ENCODE results near the gene ELMO1.

ELMO1 gene

DNA sequence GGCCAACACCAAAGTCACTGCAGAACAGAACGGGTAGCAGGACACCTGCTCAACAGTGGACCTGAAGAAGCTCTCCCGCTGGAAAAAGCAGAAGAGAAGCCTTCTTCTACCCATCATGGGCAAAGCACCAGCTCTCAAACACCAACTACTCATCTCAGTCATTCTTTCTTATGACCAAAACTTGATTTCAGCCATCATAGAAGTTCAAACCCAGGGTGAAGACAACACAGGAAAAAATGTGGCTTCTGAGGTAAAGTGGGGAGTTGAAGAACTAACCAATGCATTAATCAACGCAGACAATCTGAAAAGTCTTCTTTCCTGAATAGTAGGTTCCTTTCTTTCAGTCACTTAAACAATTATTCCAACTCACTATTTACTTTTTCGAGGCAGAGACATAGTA lies 83.3 kb downstream of the ELMO1 start:
- DNase-seq: no peak

DNA sequence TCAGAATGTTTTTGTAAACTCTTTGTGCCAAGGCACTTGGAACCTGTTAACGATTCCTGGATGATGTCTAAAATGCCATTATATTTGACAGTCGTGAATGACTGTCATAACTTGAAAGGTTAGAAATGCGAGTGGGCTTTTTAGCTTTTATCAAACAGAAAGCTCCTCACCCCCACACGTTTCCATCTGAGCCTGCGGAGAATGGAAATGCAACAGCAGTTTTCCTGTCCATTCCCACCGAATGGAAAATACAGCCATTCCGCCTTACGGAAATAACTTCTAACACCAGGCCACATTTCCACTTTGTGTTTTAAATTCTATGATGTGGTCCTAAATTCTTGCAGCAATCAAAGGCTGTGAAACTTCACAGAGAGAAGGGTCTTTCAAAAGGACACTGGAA lies 83.8 kb downstream of the ELMO1 start:
- no peak for DNase-seq

DNA sequence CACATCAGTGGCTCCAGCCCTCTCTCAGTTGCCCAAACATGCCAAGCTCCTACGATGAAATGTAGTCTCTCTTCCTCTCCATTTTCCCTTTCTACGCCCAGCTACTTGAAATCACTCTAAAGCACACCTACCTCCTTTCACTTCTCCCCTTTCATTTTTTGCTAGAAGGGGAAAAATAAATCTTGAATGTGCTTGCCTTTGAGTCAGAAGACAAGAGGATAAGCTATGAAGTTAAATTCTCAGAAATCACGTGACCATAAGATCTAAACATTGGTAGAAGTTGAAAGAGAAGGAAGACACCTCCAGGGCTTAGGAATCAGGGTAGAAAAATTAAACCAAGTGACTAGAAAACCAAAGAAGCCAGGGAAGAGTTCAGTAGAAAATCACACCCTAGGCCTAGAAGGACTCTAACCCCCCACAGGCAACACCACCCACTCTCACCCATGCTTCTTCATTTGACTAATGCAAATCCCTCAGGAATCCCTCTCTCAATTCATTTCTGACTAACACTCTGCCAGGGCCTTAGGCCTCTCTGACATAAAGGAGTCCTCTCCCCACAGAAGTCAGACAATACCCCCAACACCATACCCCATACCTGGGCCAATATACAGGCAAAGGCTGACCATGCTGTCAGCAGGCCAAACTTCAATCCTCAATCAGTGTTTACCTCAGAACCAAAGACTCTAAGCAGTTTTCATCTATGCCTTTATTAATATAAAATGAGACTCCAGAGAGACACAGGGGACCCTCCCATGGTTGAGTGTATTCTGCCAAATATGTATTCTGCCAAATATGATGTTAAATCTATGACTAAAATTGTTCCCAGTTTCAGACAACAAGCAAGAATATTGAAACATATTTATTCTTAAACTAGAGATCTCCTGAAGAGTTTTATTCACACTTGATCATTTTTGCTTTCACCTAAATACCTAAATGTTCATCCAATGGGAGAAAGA lies 84.8 kb downstream of the ELMO1 start:
- no peak for DNase-seq

DNA sequence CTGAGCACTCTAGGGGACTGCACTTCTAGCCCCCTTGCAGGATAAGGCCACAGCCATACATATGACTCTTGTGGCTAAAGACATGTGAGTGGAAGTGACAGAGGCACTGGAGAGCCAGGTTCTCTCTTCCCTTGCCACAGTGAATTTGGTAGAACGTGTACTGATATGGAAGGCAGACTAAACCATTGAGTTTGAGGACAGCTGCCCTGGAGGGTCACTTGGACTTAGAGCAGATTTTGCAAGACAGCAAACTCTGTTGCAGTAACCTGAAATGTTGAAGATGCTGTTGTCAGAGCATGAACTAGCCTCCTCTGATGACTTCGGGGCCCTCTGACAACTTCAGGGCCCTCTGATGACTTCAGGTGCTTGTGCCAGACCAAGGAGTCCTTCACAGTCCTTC lies 85.9 kb downstream of the ELMO1 start:
- DNase-seq: no peak

DNA sequence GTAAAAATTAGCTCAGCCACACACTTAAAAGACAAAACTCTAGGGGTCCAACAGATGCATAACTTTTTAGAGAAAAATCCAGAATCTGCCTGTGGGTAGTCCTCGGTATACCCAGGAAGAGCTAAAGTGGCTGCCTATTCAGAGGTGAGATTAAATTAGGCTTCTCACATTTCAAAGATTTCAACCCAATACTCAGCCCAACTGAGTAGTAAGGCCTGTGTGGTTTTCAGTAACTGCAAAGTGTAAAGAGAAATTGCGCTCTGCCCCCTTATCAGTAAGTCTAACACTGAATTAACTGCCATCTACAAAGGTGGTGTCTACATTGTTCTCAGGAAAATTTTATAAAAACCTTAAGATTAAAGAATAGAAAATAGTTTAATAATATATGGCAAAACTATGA lies 88.2 kb downstream of the ELMO1 start:
- no peak for DNase-seq

DNA sequence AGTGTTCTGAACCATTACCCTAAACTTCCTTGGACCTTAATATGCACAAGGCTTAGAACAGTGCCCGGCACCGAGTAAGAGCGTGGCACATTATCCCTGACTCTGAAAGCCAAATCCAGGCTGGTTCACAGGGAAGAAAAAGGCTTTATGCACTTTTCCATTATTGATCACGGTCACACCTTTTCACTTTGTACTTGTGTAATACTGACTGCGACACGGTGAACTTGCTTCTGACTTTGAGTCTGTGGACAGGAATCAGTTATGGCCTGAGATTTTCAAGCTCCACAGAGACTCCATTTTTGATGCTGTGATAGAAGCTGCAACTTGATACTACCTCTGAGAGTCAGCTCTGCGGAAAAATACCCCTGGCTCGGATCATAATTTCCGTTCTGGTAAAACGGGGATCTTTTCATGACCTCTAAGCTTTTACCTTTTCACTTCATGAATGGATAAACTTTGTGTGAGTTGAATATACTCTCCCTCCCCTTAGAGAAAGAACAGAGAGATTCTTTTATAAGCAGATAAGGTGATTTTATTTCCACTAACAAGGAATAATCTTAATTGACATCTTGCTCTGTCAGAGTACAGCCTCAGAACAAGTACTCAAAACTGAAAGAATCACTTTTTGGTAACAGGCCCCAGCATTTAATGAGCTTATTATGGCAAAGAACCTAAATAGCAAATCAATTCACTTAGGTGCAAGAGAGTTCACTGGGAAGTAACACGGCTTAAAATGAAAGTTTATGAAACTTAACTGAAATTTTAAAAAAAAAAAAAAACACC lies 88.8 kb downstream of the ELMO1 start:
- no peak for DNase-seq

DNA sequence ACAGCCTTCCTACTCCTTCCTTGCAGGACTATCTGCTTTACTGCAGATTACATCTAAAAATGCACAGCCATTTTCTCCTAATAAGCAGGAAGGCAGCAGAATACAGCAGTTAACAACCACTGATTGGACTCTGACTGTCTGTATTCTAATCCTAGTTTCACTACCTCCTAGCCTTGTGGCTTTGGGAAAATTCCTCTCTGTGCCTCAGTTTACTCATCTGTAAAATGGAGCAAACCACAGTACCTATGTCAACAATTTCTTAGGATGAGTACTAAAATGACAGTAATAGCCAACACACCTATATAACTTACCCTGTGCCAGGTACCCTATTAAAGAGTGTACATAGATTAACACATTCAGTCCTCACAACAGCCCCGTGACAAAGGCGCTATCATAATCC lies 89.5 kb downstream of the ELMO1 start:
- no peak for DNase-seq

DNA sequence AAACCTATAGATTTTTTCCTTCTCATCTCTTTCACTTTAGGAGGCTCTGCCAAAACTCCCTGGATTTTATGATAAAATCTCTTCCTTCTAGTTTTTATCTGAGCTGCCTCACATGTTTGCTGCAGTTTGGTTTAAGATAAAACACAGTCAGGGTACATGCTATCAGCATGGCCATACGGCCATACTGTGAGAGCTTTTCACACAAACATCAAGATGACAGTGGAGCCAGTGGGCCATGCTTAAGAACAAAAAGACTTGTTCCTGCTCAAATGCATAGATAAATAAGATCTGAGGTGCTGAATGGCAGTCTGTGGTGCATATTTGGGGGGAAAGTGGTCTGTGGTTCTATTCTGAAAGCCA lies 91.0 kb downstream of the ELMO1 start:
- DNase-seq: no peak

DNA sequence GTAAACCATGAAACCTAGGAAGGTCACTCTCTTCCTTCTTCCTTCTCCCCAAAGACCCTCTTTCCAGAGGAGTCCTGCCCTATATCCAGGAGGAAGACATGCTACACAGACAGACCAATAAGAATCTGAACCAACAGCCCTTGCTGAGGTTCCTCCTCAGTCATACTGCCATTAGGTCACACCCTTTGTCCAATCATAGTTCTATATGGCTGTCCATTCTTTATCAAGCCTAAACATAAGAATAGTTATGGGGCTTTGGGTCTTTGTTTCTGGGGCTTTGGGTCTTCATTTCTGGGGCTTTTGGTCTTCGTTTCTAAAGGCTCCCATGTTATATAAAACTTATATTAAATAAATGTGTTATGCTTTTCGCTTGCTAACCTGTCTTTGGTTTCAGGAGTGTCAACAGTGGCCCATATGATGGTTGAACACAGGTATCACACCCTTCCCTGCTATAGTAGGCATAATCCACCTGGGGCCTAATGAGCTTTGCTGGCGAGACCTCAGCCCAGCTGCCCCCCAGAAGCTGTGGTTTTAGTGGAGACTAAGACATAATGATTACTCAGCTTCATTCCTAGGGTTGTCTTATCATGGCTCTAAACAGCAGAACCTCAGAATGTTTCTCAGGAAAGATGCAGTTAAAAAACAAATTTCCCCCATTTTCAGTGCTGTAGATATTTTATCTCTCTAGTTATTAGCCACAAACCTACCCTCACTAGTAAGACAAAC lies 91.6 kb downstream of the ELMO1 start:
- DNase-seq: no peak

DNA sequence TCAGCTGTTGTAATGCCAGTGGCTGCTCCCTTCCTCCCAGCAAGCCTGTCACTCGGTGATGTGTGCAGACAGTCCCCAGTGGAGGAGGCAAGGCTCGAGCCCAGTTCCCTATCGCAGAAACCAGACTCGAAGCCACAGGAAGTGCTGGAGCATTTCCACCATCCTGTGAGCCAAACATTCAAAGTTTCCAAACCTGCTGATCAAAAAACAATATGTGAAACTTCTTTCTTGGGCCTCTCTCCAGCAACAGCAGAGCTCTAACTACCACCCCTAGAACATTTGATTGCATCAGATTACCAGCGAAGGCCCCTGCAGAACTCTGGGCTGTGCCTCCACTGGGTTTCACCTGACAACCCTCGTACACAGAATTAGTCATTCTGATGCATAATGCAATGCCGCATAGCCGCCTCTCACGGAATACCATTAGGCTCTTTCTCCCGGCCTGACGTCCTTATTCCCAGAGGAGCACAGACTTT lies 94.0 kb downstream of the ELMO1 start:
- DNase-seq: peak in 3 of 4 experiments; percentile 15 to 35 (median 34)

DNA sequence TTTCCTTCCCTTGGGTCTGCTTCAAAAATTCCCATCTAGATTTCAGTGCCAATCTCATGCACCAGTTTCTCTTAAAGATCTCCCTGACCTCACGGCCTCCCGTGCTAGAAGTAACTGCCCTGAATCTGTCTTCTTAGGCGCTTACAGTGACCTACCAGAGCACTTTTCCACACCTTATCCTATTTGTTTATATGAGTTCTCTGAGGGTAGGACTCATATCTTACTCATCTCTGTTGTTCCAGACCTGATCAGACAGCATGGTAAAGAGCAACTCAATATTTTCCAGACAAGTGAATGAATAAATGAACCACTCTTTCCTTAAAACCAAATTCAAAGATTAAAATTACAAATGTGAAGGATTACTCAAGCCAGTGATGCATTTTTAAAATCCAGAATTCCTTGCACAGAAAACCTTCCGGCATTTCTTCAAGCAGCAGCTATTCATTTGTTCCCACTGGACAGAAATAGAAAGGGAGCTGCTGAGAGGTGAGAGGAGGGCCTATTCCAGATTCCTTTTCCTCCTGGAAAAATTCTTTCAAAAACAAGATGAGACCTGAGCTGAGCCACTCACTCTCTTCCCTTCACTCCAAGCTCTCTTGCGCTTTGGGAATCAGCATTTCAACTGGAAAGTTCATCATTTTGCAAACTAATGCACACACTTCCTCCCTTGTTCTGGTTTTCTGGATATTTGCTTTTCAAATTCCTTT lies 94.6 kb downstream of the ELMO1 start:
- no peak for DNase-seq

DNA sequence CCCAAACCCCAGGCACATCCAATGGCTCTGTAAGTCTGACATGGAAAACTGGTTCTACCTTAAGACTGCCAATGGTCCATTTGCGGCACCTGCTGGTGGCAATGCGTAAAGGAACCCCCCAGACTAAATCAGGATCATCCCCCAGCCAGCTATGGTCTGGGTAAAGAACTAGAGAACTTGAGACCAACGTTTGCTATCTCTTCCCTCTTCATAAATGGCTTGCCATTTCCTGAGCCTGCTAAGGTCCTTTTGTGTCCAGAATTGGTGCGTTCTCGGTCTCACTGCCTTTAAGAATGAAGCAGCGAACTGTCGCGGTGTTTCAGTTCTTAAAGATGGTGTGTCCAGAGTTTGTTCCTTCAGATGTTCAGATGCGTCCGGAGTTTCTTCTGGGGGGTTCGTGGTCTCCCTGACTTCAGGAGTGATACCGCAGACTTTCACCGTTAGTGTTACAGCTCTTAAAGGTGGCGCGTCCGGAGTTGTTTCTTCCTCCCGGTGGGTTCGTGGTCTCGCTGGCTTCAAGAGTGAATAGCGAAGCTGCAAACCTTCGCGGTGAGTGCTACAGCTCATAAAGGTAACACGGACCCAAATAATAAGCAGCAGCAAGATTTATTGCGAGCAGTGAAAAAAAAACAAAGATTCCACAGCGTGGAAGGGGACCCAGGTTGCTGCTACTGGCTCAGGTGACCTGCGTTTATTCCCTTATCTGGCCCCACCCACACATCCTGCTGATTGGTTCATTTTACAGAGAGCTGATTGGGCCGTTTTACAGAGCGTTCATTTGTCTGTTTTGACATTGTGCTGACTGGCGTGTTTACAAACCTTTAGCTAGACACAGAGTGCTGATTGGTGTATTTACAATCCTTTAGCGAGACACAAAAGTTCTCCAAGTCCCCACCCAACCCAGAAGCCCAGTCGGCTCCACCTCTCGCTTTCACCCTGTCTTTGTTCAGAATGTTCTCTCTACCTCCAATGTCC lies 95.4 kb downstream of the ELMO1 start:
- peak; percentile 14 to 52 (median 20) for DNase-seq

DNA sequence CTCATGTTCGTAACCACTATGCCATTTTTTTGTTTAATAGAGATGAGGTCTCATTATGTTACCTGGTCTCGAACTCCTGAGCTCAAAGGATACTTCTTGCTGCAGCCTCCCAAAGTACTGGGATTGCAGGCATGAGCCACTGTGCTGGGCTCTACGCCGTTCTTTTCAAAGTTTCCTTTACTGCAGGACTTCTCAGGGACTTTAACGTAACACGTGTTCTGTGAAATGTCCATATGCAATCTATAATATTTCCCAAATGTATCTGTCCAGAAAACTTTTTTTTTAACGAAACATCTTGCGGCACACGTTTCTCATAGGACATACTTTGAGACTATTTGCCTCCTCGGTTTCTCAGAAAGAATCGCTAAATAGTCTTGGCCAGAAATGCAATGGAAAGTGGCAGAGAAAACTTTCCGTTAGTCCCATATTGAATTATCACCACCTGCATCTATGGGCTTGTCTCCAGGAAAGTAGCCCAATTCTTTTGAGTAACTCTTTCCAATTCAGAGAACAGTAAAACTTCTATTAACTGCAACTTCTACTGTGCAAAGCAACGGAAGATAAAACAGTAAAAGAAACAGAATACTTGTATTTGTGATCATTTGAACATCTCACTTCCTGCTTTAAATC lies 96.3 kb downstream of the ELMO1 start:
- no peak for DNase-seq

DNA sequence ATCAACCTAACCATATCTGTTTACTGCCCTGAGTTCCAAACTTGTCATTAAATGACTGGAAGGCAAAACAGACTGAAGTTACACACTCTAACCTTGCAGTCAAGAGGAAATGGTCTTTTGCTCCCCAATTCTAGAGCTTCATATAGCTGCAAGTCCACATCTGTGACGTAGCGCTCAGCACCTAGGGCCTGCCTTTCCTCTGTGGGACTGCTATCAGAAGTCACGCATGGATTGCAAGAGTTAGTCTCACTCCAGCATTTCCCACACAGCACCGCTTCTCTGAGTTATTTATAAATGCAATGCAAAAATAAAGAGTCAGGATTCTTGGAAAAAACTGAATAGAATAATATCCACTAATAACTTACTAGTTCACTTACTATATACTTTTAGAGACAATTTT lies 96.9 kb downstream of the ELMO1 start:
- DNase-seq: no peak

DNA sequence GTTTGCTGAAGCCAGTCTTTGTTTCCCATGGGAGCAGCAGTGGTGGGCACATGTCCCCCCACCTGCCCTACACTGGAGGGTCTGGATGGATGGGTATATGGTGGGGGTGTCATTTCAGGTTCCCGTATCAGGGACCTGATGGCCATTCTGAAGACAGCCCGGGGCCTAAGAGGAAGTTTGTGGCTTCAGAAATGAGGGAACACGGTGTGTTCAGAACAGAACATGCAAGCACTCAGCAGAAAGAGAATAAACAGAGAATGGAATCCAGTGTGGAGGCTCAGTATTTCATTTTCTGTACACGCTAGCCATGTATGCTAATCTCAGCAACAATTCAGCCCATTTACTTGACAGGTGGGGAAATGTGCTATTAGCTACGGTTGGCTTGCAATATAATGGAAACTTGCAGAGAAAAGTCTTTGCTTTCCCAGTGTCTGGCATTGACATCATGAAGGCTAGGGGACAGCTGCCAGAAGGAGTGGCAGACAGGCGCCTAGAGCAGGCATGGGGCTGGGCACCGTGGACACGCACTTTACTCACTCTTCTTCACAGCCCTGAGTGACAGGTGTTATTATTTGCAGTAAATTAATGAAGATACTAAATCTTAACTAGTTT lies 98.6 kb downstream of the ELMO1 start:
- no peak for DNase-seq

DNA sequence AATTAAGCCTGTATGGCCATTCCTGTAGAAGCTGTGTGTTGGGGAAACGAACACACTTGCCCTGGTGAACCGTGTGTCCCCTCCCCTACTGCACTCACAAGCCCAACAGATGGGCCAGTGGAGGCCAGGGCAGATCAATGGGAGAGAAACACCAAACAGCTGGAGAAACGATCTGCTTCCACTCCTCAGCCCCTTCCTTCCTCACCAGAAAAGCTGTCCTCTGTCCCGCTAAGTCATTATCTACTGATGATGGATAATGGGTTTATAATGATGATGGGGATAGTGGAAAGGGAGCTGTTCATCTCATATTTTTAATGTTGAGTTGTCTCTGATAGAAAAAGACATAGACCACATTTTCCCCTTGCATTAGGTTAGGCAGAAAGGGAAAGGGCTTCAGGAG lies 99.7 kb downstream of the ELMO1 start:
- DNase-seq: no peak

DNA sequence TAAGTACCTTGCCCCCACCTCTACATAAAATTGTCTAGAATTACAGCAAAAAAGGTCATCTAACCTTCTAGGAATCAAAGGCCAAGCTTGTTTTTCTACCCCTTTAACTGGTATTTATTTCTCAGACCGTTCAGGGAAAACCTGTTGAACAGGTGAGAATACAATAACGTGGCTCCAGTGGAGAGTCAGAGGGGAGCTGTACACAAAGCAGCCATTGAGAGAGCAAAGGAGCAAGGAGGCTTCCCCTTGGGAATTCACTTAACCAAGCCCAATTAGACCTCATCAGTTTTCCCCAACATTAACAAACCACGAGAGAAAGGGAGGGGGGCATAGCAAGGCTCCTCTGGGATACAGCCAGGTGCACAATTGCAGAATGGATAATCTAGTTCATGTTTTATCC lies 101.9 kb downstream of the ELMO1 start:
- no peak for DNase-seq

DNA sequence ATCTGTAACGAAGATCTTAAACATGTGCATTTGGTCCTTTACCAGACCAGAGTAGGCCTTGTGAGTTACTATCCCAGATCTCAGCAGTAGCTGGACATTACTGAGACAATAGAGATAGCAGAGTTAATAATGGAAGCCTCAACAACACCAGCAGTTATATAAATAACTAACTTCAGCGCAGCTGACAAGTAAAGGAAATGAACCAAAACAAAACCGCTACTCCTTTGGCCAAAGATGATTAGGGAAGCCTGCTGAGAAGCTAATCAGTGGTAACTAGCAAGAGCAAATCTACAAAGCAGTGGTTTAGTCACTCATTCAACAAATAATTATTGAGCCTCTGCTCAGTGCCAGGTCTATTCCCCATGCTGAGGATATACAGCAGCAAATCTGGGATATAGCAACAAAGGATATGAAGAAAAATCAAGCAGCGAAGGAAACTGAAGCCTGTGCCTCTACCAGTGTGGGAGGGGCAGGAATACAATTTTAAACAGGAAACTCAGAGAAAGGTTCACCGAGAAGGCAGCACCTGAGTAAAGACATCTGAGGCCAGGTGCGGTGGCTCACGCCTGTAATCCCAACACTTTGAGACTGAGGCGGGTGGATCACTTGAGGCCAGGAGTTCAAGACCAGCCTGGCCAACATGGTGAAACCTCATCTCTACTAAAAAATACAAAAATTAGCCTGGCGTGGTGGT lies 103.6 kb downstream of the ELMO1 start:
- DNase-seq: no peak

DNA sequence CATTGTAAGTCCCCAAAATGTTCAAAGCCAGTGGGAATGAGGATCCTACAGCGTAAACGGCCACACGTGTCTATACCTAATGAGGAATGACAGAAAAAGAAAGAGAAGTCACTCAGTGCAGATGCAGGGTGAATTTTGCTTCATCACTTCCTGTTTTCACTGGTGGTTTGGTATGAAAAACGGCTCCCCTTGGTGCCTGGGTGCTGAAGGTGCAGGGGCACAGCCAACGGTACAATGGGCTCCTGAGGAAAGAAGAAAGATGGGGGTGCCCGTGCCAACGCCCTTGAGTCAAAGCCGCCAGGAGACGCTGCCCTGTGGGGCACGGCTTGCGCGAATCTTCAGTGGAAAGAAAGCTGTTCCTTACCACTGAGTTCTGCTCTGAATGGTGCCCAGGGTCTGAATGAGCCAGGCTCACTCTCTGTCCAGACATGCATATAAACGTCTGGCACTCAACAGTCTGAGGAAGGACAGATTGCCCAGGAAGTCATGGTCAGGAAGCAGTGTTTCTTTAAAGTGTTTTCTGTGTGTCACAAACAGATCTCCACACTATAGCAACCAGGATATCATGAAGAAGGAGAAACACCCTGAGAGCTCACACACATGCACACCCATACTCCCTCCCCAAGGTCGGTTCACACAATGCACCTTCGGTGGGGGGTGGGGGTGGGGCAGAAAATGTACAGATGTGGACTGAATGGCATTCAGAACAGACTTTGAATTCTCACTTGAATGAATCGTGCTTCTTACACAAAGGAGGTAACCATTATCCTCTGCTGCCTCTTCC lies 105.8 kb downstream of the ELMO1 start:
- DNase-seq: peak; percentile 9 to 55 (median 32)
